Motor neuron (in vitro differentiated cells): ENCODE measurements around the gene CDX1. TPM values are rescaled to one million over a fixed set of nuclear protein-coding genes. Genes with fewer than 3 reads are reported as not detected.

Source experiments
- ATAC-seq, 8 experiments: fragments of 200-7000 bp; cut with Tn5 transposase; replicated peaks in 6 of 8; 2 replicates each; pipeline ENCODE4 v1.8.0; 2021; ENCODE audit warnings: mild to moderate bottlenecking in 8 of 8, moderate library complexity in 8 of 8
- H3K27ac ChIP-seq, 2 donors: fragments of 250-450 bp; sonication (Bioruptor Pico); 2 replicates each; pipeline ENCODE4 v1.9.0; 2021; ENCODE audit warnings: antibody characterized with exemption in 2 of 2, mild to moderate bottlenecking in 2 of 2, moderate library complexity in 1 of 2
- H3K4me1 ChIP-seq, 2 donors: fragments of 250-450 bp; sonication (Bioruptor Pico); replicated peaks in 1 of 2; 2 replicates each; pipeline ENCODE4 v1.6.1; 2021; ENCODE audit warnings: antibody characterized with exemption in 2 of 2, mild to moderate bottlenecking in 2 of 2, moderate library complexity in 1 of 2
- H3K4me3 ChIP-seq, 5 donors: fragments of 250-450 bp; sonication (Bioruptor Pico); 2 replicates each; pipeline ENCODE4 v1.9.0; 2021; ENCODE audit warnings: antibody characterized with exemption in 5 of 5, mild to moderate bottlenecking in 5 of 5, moderate library complexity in 4 of 5
- WGBS, 10 experiments: fragments of 450-650 bp; shearing (Covaris generic); methylation state at CpG; one replicate each; pipeline ENCODE4 v1.0.0; 2022; 5-methylcytosine and 5-hydroxymethylcytosine counted together
- in situ Hi-C, 9 experiments: fragments of 400-800 bp; cut with MboI; loops; one replicate each; pipeline ENCODE4 v1.15.0; 2021; ENCODE audit warnings: low sequenced_read_pairs in 9 of 9, low pct_unique_long_range_greater_than_20kb in 2 of 9; ENCODE audit not compliant: unreplicated experiment in 9 of 9
- total RNA-seq, 8 experiments: library from RNA; unstranded; fragments of 300-600 nt; gene quantifications; 2 replicates each; pipeline versions ENCODE4 v1.2.3 to v1.2.4, GENCODE V29; 2022

Gene CDX1
- total RNA-seq, 8 experiments from 2014 or later, result 0.05 to 0.84 (median 0.36) TPM; not detected in 2

GRCh38 chr5:150154618-150155128 lies 11.9 kb upstream of the CDX1 start:
- Histone ChIP-seq H3K4me3 (no peak overlapping the region), H3K27ac (peak overlapping the region in 1 of 2 donors; percentile 20), H3K4me1 (peaks cover under 1 to 34% of the 10 kb centered on the region in 2 donors)
- 12 to 100% (median 57%) methylated on average over 1 to 4 of the region's 7 CpGs; no CpG with 5 or more reads in 4 of the 10 experiments for WGBS, 10 experiments
- in situ Hi-C loops, result loop anchor here in 1 of 9 experiments (25.0 kb wide), 1 partner anchor 183 kb away; no protein-coding TSS in a partner anchor
- ATAC-seq, result peak in 4 of 8 experiments; percentile 8 to 10 (median 8)

GRCh38 chr5:150155258-150156026 lies 11.1 kb upstream of the CDX1 start, which contains the start of gene PDGFRB:
PDGFRB (minus strand) TSS chr5:150155845; CDS start chr5:150137047, 18,798 bp downstream.
- Histone ChIP-seq H3K27ac (peak within 1 kb of the TSS in 1 of 2 donors; percentile 20), H3K4me3 (no peak within 1 kb of the TSS), H3K4me1 (peaks cover 7 to 42% of the 10 kb centered on the region in 2 donors)
- WGBS, 10 experiments, result 0 to 80% (median 20%) methylated on average over 1 to 3 of the region's 17 CpGs; no CpG with 5 or more reads in 3 of the 10 experiments
- in situ Hi-C loops, result loop anchor here in 1 of 9 experiments (25.0 kb wide), 1 partner anchor 182 kb away; no protein-coding TSS in a partner anchor
- peak; percentile 69 to 91 (median 84) for ATAC-seq

- WGBS, 10 experiments, result 0 to 64% (median 51%) methylated on average over 2 to 6 of the region's 9 CpGs; no CpG with 5 or more reads in 3 of the 10 experiments
- Histone ChIP-seq H3K4me3 (no peak overlapping the region), H3K4me1 (peaks cover 7 to 43% of the 10 kb centered on the region in 2 donors), H3K27ac (no peak overlapping the region)
- in situ Hi-C loops, result loop anchor here in 1 of 9 experiments (25.0 kb wide), 1 partner anchor 181 kb away; no protein-coding TSS in a partner anchor
- ATAC-seq, result no peak
Measured at GRCh38 chr5:150156027-150156368, 10.6 kb upstream of the CDX1 start.

GRCh38 chr5:150156540-150156939 lies 10.0 kb upstream of the CDX1 start:
- Histone ChIP-seq H3K4me1 (peaks cover 7 to 43% of the 10 kb centered on the region in 2 donors), H3K27ac (no peak overlapping the region), H3K4me3 (no peak overlapping the region)
- in situ Hi-C loops, result loop anchor here in 1 of 9 experiments (25.0 kb wide), 1 partner anchor 181 kb away; no protein-coding TSS in a partner anchor
- 40 to 100% (median 79%) methylated on average over 1 to 3 of the region's 4 CpGs; no CpG with 5 or more reads in 4 of the 10 experiments for WGBS, 10 experiments
- ATAC-seq, result no peak

GRCh38 chr5:150157168-150157567 lies 9.4 kb upstream of the CDX1 start:
- WGBS, 10 experiments, result 60 to 100% (median 100%) methylated on average over 1 of the region's 3 CpGs; no CpG with 5 or more reads in 5 of the 10 experiments
- H3K4me3 ChIP-seq, result no peak overlapping the region
- ATAC-seq, result no peak
- H3K4me1 ChIP-seq, result peaks cover 7 to 43% of the 10 kb centered on the region in 2 donors
- H3K27ac ChIP-seq, result no peak overlapping the region
- in situ Hi-C loops, result loop anchor here in 1 of 9 experiments (25.0 kb wide), 1 partner anchor 180 kb away; no protein-coding TSS in a partner anchor

GRCh38 chr5:150158170-150158949 lies 8.2 kb upstream of the CDX1 start:
- ATAC-seq, result peak in 1 of 8 experiments; percentile 10
- Histone ChIP-seq H3K4me3 (no peak overlapping the region), H3K4me1 (peaks cover 7 to 33% of the 10 kb centered on the region in 2 donors), H3K27ac (no peak overlapping the region)
- in situ Hi-C loops, result loop anchor here in 1 of 9 experiments (25.0 kb wide), 1 partner anchor 179 kb away; no protein-coding TSS in a partner anchor
- WGBS, 10 experiments, result 0 to 97% (median 60%) methylated on average over 1 to 9 of the region's 12 CpGs; no CpG with 5 or more reads in 3 of the 10 experiments

GRCh38 chr5:150159031-150159430 lies 7.5 kb upstream of the CDX1 start:
- H3K27ac ChIP-seq, result no peak overlapping the region
- H3K4me3 ChIP-seq, result no peak overlapping the region
- no peak for ATAC-seq
- WGBS, 10 experiments, result 40 to 100% (median 100%) methylated on average over 1 to 2 of the region's 6 CpGs; no CpG with 5 or more reads in 5 of the 10 experiments
- in situ Hi-C loops, result loop anchor here in 1 of 9 experiments (25.0 kb wide), 1 partner anchor 178 kb away; no protein-coding TSS in a partner anchor
- H3K4me1 ChIP-seq, result peaks cover 7 to 33% of the 10 kb centered on the region in 2 donors

- no peak overlapping the region for H3K4me3 ChIP-seq
- peak in 4 of 8 experiments; percentile 16 to 53 (median 48) for ATAC-seq
- 0 to 80% (median 30%) methylated on average over 1 of the region's 9 CpGs; no CpG with 5 or more reads in 6 of the 10 experiments for WGBS, 10 experiments
- peaks cover 7 to 31% of the 10 kb centered on the region in 2 donors for H3K4me1 ChIP-seq
- H3K27ac ChIP-seq, result no peak overlapping the region
- in situ Hi-C loops, result loop anchor here in 1 of 9 experiments (5.0 to 25.0 kb wide), 2 partner anchors 58 to 178 kb away; no protein-coding TSS in a partner anchor
Measured at GRCh38 chr5:150159741-150160179, 6.8 kb upstream of the CDX1 start.

GRCh38 chr5:150160448-150161081 lies 6.0 kb upstream of the CDX1 start:
- Histone ChIP-seq H3K27ac (no peak overlapping the region), H3K4me3 (no peak overlapping the region), H3K4me1 (peaks cover 13 to 31% of the 10 kb centered on the region in 2 donors)
- ATAC-seq, result no peak
- 17 to 100% (median 70%) methylated on average over 1 to 4 of the region's 5 CpGs; no CpG with 5 or more reads in 2 of the 10 experiments for WGBS, 10 experiments
- in situ Hi-C loops, result loop anchor here in 1 of 9 experiments (5.0 to 25.0 kb wide), 2 partner anchors 57 to 177 kb away; no protein-coding TSS in a partner anchor

GRCh38 chr5:150161242-150162141 lies 5.1 kb upstream of the CDX1 start:
- H3K27ac ChIP-seq, result no peak overlapping the region
- in situ Hi-C loops, result loop anchor here in 1 of 9 experiments (5.0 to 25.0 kb wide), 2 partner anchors 56 to 176 kb away; no protein-coding TSS in a partner anchor
- peak; percentile 60 to 87 (median 74) for ATAC-seq
- H3K4me1 ChIP-seq, result peaks cover 22 to 32% of the 10 kb centered on the region in 2 donors
- WGBS, 10 experiments, result 10 to 73% (median 16%) methylated on average over 2 to 10 of the region's 14 CpGs; no CpG with 5 or more reads in 2 of the 10 experiments
- no peak overlapping the region for H3K4me3 ChIP-seq

GRCh38 chr5:150162142-150162513 lies 4.5 kb upstream of the CDX1 start:
- Histone ChIP-seq H3K4me1 (peaks cover 23 to 34% of the 10 kb centered on the region in 2 donors), H3K27ac (no peak overlapping the region), H3K4me3 (no peak overlapping the region)
- in situ Hi-C loops, result loop anchor here in 1 of 9 experiments (5.0 to 25.0 kb wide), 2 partner anchors 55 to 175 kb away; no protein-coding TSS in a partner anchor
- peak in 2 of 8 experiments; percentile 3 to 16 for ATAC-seq
- no CpG with 5 or more reads among the region's 3 CpGs for WGBS, 10 experiments
